Spleen (tissue), 7 donors: ENCODE results near the gene RNF212.

Experiments used
- POLR2A ChIP-seq, 3 donors: fragments of 450-650 bp; IDR thresholded peaks; one replicate each; pipeline ENCODE4 v1.5.1; 2017; ENCODE audit warnings: antibody characterized with exemption in 3 of 3, mild to moderate bottlenecking in 1 of 3
- TF ChIP-seq, protein P1 (sequence below), 11 experiments: fragments of 200-600 bp in 7 of 11; fragments of 450-650 bp in 4 of 11; sonication (generic) in 4 of 11; IDR thresholded peaks in 8 of 11; conservative IDR thresholded peaks in 3 of 11; 1 replicate in 7 of 11; 2 replicates in 4 of 11; pipeline versions ENCODE4 v1.4.0 to v1.8.0; 2016 to 2021; ENCODE audit warnings: antibody characterized with exemption in 11 of 11, inconsistent platforms in 4 of 11, mild to moderate bottlenecking in 1 of 11
- donor health status: DM: no; HTN: no; CAD: no; lungs with moderate emphysema.
- donor health status: DM: no; HTN: no; CAD: no.
- donor health status: DM: no; HTN: no; CAD: no.

DNA sequence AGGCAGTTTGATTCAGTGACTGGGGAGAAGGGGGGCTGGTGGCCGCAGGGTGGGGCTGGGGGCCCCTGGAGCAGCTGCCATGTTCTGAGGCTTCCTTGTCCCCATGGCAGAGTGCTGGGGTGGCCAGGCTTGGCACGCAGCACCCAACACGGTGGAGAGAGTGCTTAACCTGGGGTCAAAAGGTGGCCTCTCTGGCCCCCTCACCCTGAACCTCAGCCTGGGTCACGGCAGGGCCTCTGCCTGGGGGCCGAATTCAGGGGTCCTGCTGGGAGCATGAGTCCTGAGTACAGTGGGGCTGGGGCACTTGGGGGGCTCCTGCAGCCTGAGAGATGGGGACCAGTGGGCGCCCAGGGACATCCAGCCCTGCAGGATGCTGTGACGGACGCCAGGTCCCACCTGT lies 82.0 kb downstream of the RNF212 start:
- TF ChIP-seq, protein P1, sequence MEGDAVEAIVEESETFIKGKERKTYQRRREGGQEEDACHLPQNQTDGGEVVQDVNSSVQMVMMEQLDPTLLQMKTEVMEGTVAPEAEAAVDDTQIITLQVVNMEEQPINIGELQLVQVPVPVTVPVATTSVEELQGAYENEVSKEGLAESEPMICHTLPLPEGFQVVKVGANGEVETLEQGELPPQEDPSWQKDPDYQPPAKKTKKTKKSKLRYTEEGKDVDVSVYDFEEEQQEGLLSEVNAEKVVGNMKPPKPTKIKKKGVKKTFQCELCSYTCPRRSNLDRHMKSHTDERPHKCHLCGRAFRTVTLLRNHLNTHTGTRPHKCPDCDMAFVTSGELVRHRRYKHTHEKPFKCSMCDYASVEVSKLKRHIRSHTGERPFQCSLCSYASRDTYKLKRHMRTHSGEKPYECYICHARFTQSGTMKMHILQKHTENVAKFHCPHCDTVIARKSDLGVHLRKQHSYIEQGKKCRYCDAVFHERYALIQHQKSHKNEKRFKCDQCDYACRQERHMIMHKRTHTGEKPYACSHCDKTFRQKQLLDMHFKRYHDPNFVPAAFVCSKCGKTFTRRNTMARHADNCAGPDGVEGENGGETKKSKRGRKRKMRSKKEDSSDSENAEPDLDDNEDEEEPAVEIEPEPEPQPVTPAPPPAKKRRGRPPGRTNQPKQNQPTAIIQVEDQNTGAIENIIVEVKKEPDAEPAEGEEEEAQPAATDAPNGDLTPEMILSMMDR (IDR thresholded peaks at IDR 0.05 in 8 of 11, conservative IDR thresholded peaks at IDR 0.05 in 3 of 11) = no peak
- no peak for TF ChIP-seq POLR2A (IDR thresholded peaks at IDR 0.05)
